ENCODE measurements around the gene ANO8.

Gene ANO8

GRCh38 chr19:17347361-17347760 lies 12.7 kb upstream of the ANO8 start:
- DNase-seq = no peak

- DNase-seq = peak; percentile 43
Observed at GRCh38 chr19:17346109-17346671, 11.5 kb upstream of the ANO8 start.

GRCh38 chr19:17341845-17342244 lies 7.2 kb upstream of the ANO8 start:
- no peak for DNase-seq

GRCh38 chr19:17341386-17341785 lies 6.7 kb upstream of the ANO8 start:
- DNase-seq = no peak

- DNase-seq = no peak
Observed at GRCh38 chr19:17340871-17341357, 6.3 kb upstream of the ANO8 start.

- DNase-seq = no peak
Observed at GRCh38 chr19:17340302-17340870, 5.7 kb upstream of the ANO8 start.

GRCh38 chr19:17339088-17339741 lies 4.6 kb upstream of the ANO8 start:
- no peak for DNase-seq

GRCh38 chr19:17338433-17339078 lies 3.9 kb upstream of the ANO8 start:
- no peak for DNase-seq

- no peak for DNase-seq
Observed at GRCh38 chr19:17337675-17338432, 3.2 kb upstream of the ANO8 start.

GRCh38 chr19:17336872-17337674 lies 2.4 kb upstream of the ANO8 start, which contains the start of gene GTPBP3:
TSS of gene GTPBP3 (plus strand) at chr19:17337553. CDS start at chr19:17337612, 59 bp downstream.
- peak; percentile 100 for DNase-seq

- DNase-seq = no peak
Observed at GRCh38 chr19:17335575-17335974, 920 bp upstream of the ANO8 start.

- peak; percentile 81 for DNase-seq
Observed at GRCh38 chr19:17333611-17334413, 843 bp downstream of the ANO8 start.

GRCh38 chr19:17332677-17333581 lies 1.7 kb downstream of the ANO8 start:
- peak; percentile 40 for DNase-seq

GRCh38 chr19:17332360-17332676 lies 2.3 kb downstream of the ANO8 start:
- DNase-seq = no peak

GRCh38 chr19:17331045-17331558 lies 3.6 kb downstream of the ANO8 start:
- no peak for DNase-seq

GRCh38 chr19:17330262-17331044 lies 4.2 kb downstream of the ANO8 start:
- no peak for DNase-seq

- DNase-seq = no peak
Observed at GRCh38 chr19:17329366-17330261, 5.0 kb downstream of the ANO8 start.

All from HCEC 1CT (cell line).